ENCODE data around the gene VPS37D.
"Not testable (repeated sequence)": the region's sequence is repeated elsewhere in the genome, so short reads cannot be mapped to it uniquely, and the experiment has no call there.

Gene VPS37D, protein sequence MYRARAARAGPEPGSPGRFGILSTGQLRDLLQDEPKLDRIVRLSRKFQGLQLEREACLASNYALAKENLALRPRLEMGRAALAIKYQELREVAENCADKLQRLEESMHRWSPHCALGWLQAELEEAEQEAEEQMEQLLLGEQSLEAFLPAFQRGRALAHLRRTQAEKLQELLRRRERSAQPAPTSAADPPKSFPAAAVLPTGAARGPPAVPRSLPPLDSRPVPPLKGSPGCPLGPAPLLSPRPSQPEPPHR

DNA sequence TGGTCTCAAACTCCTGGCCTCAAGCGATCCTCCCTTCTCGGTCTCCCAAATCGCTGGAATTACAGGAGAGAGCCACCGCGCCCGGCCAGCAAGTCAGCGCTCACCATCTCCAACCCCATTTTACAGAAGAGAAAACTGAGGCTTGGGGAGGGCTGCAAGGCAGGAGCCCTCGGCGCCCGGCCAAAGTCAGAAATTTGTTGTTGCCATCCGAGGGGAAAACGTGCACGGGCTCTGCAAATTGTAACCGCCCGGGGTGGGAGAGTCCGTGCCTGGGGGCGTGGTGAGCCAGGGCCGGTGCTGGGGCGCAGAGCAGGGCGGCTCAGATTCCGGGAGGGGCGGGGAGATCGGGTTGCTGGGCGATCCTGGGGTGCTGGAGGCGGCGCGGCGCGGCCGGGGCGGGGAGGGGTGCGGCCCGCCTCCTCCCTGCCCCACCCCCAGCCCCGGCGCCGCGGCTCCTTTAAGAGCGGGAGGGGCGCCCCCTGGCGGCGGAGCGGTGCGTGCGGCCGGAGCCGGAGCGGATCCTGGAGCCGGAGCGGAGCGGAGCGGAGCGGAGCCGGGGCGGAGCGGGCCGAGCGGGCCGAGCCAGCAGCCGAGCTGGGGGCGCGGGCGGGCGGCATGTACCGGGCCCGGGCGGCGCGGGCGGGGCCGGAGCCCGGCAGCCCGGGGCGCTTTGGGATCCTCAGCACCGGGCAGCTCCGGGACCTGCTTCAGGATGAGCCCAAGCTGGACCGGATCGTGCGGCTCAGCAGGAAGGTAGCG lies at the start of gene VPS37D:
Gene VPS37D, plus strand, starts transcription at position 488 of the 759 bp plus-strand sequence. Its CDS starts 128 bp downstream, at position 616.
- peak; percentile 97 for DNase-seq (ENCODE audit: low read depth)

DNA sequence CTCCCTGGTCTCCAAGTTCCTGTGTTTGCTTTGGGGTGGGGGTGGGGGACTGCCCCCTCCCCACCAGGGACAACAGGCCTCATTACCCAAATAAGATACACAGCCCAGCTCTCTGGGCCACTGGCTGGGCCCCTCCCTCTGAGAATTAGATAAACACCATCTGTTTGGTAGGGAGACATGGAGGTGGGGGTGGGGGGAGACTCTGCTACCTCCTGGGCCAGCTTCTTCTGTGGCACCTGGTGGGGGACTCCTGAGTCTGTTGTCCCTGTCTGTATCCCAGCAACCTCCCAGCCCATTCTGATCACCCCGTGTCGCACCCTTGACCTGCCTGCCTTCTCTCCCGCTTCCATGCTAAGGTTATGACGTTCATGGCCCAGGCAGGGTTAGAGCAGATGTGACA lies 49.1 kb upstream of the VPS37D start:
- DNase-seq (ENCODE audit: low read depth), result no peak

DNA sequence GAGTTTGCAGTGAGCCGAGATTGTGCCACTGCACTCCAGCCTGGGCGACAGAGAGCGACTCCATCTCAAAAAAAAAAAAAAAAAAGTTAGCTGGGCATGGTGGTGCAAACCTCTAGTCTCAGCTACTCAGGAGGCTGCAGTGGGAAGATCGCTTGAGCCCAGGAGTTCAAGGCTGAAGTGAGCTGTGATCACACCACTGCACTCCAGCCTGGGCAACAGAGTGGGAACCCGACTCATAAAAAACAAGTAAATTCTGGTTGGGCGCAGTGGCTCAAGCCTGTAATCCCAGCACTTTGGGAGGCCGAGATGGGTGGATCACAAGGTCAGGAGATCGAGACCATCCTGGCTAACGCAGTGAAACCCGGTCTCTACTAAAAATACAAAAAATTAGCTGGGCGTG lies 48.2 kb upstream of the VPS37D start:
- not testable (repeated sequence) for DNase-seq (ENCODE audit: low read depth)

DNA sequence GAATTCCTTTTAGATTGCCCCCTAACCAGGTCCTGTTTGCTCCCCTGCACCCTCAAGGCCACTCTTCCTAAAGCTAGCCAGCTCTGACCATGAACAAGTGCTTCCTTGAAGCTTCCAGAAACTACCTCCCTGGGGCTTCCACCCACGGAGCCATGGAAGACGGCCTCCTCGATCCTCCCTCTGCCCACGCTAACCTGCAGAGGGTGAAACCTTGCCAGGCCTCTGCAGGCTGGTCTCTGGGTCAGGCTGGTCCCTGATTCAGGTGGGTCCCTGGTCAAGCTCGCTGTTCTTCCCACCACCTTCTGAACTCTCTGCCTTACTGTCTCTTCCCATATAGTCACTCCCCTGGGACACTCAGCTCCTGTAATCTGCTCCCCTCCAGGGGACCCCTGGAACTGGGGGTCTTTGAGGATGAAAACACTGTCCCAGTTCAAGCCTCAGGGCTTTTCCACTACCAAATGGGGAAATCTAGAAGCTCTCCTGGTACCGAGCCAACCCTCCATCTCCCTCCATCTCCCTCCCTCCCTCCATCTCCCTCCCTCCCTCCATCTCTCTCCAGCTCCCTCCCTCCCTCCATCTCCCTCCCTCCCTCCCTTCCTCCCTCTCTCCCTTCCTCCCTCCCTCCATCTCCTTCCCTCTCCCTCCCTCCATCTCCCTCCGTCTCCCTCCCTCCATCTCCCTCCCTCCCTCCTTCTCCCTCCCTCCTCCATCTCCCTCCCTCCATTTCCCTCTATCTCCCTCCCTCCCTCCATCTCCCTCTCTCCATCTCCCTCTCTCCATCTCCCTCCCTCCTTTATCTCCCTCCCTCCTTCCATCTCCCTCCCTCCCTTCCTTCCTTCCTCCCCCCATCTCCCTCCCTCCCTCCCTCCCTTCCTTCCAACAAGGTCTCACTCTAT lies 46.2 kb upstream of the VPS37D start:
- DNase-seq (ENCODE audit: low read depth), result no peak

DNA sequence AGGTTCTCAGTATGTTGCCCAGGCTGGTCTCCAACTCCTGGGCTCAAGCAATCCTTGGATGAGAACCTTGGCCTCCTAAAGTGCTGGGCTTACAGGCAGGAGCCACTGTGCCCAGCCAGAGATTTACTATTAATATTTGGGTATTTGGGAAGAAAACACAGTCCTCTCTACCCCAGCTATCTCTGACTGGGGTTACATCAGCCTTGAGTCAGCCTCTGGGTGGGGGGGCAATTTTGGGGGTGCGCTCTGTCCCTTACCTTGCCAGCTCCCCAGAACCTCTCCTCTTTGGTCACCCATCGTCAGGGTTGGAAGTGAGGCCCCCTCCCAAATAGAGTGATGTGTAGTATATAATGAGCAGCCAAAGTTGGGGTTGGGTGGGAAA lies 45.1 kb upstream of the VPS37D start:
- DNase-seq (ENCODE audit: low read depth), result no peak

DNA sequence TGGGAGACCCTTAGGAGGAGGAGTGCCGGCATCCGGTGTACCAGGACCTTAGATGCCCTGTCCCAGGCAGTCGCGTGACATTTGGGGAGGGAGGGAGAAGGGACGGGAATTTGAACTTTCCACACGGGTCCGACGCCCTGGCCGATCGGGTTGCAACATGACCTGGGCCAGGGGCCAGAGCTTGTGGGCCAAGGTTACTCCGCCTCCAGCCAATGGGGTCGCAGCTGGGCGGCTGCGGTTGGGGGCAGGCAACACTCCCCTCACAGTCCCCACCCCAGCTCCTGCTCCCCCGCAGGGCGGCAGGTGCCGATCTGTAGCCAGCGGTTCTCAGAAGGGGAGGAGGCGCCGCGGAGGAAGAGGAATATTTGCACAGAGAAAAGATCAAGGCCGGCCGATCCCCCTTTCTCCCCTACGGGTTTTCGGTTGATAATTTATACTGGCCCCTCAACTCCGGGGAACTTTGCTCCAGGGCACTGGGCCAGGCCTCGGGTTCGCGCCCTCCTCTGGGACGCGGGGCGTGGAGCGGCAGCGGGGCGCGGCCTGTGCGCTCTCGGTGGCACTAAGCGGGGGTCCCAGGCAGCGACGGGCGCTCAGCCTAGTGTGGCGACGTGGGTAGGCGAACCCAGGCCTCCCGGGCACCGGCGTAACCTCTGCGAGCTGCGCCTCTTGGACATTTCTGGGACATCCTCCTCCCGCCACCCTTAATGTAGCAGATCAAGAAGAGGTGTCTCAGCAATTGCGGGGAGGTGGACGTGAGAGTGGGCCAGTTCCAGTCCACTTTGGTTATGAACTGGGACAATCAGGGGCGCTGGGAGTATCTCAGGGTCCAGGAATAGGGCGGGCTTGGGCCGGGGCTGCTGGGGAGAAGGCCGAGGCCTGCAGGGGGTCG lies 44.5 kb upstream of the VPS37D start:
- no peak for DNase-seq (ENCODE audit: low read depth)

DNA sequence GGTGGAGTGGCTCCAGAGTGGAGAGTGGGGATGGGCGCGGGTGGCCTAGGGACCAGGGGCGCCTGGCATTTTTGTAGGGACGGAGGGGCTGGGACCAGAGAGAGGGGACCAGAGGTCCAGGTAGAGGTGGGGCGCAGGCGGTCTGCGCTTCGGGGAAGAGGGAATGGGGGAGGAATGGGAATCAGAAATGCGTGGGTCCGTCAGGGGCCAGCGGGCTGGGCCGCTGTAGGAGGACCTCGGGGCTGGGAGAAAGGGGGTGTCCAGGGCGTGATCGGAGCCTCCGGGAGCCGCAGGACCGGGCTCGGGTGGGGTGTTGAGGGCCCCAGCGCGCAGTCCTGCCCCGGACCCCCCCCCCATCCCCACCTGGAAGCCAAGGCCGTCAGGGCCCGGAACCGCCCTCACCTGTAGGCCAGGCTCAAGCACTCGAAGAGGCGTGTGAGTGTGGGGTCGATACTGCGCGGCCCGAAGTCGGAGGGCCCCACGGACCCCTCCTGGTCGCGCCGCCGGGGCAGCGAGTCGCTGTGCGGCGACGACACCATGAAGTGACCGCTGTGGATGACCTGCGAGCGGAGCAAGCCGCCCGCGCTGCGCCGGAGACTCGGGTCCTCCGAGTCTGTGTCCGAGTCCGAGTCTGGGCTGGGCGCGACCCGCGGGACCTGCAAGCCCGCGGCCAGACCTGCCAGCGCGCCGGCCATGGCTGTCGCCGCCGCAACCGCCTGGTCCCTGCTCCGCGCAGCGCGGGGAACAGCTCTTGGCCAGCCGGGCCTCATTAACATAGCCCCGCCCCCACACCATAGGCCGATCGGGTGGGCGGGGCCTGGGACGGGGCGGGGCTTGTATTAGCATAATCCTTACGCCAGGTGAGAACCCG lies 43.6 kb upstream of the VPS37D start, which contains the start of gene MLXIPL:
Gene MLXIPL, minus strand, starts transcription at position 725 of the 871 bp plus-strand sequence. Its CDS starts 30 bp downstream, at position 695.
- DNase-seq (ENCODE audit: low read depth), result peak; percentile 33

DNA sequence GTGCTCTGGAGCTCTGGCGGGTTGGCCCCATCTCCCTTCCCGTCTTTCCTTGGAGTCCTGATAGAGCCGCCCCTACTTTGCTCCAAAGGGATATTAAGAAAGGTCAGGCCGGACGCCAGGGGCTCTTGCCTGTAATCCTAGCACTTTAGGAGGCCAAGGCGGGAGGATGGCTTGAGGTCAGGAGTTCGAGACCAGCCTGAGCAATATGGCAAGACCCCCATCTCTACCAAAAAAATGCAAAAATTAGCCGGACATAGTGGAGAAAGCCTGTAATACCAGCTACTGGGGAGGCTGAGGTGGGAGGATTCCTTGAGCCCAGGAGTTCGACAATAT lies 43.0 kb upstream of the VPS37D start:
- no peak for DNase-seq (ENCODE audit: low read depth)

DNA sequence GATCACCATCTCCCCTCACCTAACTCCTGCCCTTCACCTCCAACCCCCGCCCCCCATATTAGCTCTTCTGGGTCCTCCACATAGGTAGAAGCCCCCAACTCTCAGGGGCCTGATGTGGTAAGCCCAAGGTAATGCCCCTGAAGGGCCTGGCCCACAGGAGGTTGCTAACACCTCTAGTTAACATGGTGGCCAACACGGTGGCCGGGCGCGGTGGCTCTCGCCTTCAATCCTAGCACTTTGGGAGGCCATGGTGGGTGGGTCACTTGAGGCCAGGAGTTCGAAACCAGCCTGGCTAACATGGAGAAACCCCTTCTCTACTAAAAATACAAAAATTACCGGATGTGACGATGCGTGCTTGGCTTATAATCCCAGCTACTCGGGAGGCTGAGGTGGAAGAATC lies 42.4 kb upstream of the VPS37D start:
- no peak for DNase-seq (ENCODE audit: low read depth)

DNA sequence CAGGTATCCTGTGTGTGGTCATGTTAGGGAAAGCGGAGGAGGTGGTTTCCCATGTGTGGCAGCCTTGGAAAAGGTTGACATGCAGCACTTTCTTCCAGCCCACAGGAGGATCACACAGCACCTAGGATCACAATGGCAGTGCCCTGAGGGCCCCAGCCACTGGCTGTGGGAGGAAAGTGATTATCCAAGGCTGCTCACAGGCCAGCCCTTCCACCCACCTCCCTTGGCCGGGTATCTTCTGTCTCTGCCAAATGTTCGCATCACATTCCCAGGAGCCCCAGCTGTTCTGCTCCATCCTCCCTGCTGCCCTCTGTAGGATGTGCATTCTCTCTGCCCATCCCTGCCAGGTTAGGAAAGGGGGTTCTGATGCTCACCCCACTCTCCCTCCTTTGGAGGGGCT lies 40.8 kb upstream of the VPS37D start:
- DNase-seq (ENCODE audit: low read depth), result no peak

DNA sequence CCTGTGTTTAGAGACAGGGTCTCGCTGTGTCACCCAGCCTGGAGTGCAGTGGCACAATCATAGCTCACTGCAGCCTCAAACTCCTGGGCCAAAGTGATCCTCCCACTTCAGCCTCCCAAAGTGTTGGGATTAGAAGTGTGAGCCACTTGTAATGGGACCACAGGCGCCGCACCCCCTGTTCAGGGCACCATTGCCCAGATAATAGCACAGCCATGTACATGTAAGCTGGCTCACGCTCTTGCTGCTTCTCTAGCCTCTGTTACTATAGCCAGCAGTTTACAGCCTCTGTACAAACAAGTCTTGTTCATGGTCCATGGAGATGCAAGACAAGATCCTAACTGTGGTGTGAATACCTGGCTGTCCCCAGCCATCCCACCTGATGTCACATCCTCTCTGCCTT lies 39.1 kb upstream of the VPS37D start:
- no peak for DNase-seq (ENCODE audit: low read depth)

DNA sequence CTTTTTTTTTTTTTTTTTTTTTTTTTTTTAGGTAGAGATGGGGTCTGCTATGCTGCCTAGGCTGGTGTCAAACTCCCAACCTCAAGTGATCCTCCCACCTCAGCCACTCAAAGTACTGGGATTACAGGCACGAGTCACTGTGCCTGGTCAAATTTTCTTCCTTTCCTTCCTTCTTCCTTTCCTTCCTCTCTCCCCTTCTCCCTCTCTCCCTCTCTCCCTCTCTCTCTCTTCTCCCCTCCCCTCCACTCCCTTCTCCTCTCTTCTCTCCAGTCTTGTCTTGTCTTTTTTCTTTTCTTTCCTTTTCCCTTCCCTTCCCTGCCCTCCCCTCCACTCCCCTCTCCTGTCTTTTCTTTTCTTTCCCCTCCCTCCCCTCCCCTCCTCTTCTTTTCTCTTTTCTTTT lies 36.1 kb upstream of the VPS37D start:
- no peak for DNase-seq (ENCODE audit: low read depth)

DNA sequence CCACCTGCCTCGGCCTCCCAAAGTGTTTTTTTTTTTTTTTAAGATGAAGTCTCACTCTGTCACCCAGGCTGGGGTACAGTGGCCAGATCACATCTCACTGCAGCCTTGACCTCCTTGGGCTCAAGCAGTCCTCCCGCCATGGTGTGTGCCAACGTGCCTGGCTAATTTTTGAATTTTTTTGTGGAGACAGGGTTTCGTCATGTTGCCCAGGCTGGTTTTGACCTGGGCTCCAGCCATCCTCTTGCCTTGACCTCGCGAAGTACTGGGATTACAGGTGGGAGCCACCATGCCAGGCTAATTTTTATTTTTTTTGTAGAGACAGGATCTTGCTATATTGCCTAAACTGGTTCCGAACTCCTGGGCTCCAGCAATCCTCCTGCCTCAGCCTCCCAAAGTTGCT lies 34.3 kb upstream of the VPS37D start:
- DNase-seq (ENCODE audit: low read depth), result no peak

DNA sequence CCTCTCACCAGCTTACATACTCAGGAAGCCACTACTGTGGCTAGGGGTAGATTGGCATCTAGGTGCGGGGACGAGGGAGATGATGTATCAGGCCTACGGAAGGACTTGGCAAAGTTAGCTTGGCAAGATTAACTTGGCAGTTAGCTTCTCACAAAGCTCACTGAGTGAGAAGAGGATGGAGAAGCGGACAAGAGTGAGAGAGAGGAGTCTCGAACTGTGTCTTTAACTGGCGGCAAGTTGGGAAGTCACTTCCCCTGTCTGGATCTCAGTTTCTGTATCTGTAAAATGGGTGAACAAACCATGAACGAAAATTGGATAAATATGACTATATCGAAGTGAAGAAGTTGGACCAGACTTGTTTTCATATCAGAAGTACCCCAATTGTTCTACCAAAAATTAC lies 33.8 kb upstream of the VPS37D start:
- no peak for DNase-seq (ENCODE audit: low read depth)

DNA sequence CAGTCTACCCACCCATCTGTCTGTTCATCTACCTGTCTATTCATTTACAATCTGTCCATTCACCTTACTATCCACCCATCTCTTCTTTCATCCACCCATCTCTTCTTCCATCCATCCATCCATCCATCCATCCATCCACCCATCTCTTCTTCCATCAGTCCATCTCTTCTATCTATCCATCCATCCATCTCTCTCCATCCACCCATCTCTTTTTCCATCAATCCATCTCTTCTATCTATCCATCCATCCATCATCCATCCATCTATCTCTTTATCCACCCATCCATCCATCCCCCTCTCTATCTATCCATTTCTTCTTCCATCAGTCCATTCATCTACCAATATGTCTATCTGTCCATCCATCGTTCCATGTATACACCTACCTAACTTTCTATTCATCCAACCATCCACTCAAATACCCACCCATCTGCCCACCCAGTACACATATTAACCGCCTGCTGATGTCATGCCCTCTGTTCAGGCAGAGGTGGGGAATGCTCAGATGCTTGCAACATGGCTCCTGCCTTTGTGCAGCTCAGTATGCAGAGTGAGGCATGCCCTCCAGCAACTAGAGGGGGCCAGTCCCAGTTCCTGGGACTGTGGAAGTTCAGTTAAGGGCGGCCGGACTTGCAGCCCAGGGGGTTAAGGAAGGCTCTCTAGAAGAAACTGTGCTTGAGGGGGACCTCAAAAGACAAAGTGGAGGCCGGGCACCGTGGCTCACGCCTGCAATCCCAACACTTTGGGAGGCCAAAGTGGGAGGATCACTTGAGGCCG lies 32.0 kb upstream of the VPS37D start:
- no peak for DNase-seq (ENCODE audit: low read depth)

DNA sequence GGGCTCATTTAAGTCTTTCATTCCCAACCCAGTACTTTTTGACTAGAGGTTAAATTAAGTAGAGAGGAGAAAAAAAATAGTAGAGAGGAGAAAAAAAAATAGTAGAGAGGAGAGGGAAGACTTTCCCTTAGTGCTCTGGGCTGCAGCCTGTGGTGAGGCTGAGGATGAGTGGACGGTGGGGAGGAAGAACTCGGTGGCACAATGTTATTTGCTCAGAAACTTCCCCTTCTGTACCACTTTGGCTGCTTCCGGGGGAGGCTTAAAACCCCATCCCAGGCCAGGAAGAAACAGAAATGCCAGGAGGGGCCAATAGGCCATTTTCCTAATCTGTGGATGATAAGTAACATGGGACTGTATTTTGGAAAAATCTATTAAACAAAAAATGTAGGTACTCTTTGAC lies 28.7 kb upstream of the VPS37D start:
- DNase-seq (ENCODE audit: low read depth), result no peak

DNA sequence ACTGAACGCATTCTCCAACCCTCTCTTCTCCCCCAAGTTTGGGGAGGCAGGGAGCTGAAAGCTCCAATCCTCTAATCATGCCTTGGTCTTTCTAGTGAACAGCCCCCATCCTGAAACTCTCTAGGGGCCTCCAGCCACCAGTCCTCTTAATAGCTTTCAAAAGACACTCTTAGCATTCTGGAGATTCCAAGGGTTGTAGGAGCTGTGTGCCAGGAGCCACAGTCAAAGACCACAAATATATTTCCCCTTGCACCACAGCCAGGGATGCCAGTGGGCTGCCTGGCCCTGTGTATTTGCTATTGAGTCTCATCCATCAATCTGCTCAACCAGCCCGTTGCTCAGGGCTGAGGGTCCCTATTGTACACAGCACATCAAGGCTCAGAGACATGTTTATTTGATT lies 24.8 kb upstream of the VPS37D start:
- DNase-seq (ENCODE audit: low read depth), result no peak

DNA sequence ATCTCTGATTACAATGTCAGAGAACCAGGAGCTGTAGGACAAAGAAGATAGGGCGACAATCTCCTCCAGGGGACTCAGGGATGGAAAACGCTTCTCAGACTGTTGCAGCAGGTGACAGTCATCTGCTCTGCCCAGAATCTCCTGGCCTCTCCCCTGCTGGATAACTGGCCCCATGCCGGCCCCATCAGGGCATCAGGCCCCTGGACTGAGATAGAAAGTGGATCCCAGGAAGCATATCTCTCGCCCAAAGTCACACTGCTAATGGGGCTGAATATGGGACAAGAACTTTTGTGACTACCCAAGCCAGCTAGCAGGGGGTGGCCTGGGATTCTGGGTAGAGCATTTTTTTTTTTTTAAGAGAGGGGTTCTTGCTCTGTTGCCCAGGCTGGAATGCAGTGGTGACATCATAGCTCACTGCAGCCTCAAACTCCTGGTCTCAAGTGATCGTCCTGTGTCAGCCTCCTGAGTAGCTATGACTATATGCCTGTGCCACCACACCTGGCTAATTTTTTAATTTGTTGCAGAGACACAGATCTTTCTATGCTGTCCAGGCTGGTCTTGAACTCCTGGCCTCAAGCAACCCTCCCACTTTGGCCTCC lies 22.8 kb upstream of the VPS37D start:
- no peak for DNase-seq (ENCODE audit: low read depth)

DNA sequence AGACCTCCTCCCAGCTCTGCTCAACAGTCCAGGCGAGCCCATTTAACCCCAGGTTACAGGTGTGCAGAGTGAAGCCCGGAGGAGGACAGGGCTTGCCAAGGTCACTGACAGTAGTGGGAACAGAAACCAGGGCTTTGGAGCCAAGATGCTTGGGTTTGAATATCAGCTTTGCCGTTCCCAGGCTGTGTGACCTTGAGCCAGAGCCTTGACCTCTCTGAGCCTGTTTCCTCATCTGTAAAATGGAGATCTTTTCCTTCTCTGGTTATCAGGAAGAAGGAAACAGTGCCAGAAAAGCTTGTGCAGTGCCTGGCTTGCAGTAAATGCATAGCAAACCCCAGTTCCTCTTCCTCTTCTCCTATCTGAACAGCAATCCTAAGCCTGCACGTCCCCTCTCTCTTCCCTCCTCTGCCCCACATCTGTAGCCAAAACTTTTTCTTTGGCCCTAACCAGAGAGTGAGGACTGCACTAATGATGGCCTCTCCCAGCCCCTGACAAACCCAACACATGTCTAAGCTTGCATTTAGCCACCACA lies 21.9 kb upstream of the VPS37D start:
- DNase-seq (ENCODE audit: low read depth), result no peak
